Esophagus muscularis mucosa (tissue), 4 donors: Measurements from ENCODE around the gene RHOBTB1. TPM values are rescaled to one million over a fixed set of nuclear protein-coding genes. Genes with fewer than 3 reads are reported as not detected.

Experiments
- DNase-seq: peaks from one replicate; pipeline ENCODE4 v3.0.0-alpha.2; 2017; ENCODE audit errors: extremely low spot score
- H3K27ac ChIP-seq, 4 donors: fragments of 200-600 bp; sonication (generic); replicated peaks in 1 of 4; 1 replicate in 3 of 4; 2 replicates in 1 of 4; pipeline ENCODE4 v1.5.1; 2016 to 2019; ENCODE audit warnings: mild to moderate bottlenecking in 1 of 4
- H3K27me3 ChIP-seq, 4 donors: fragments of 200-600 bp; sonication (generic); one replicate each; pipeline versions ENCODE4 v1.5.1 to v1.6.0; 2016 to 2019
- H3K36me3 ChIP-seq, 4 donors: fragments of 200-600 bp; sonication (generic); one replicate each; pipeline ENCODE4 v1.5.1; 2016 to 2019
- H3K4me1 ChIP-seq, 4 donors: fragments of 200-600 bp; sonication (generic); one replicate each; pipeline ENCODE4 v1.5.1; 2016 to 2019
- H3K4me3 ChIP-seq, 4 donors: fragments of 200-600 bp; sonication (generic); 1 replicate in 2 of 4; 2 replicates in 2 of 4; pipeline ENCODE4 v1.5.1; 2016 to 2019; ENCODE audit warnings: mild to moderate bottlenecking in 4 of 4, moderate library complexity in 1 of 4
- H3K9me3 ChIP-seq, 4 donors: fragments of 200-600 bp; sonication (generic); 1 replicate in 3 of 4; 2 replicates in 1 of 4; pipeline ENCODE4 v1.5.1; 2016 to 2019
- CTCF ChIP-seq, 3 experiments: fragments of 200-600 bp in 2 of 3; fragments of 450-650 bp in 1 of 3; sonication (generic) in 2 of 3; IDR thresholded peaks; one replicate each; pipeline ENCODE4 v1.5.1; 2017 to 2019; ENCODE audit warnings: antibody characterized with exemption in 3 of 3, mild to moderate bottlenecking in 2 of 3, moderate library complexity in 1 of 3
- EP300 ChIP-seq: sonication (generic); formaldehyde crosslinking; IDR thresholded peaks from one replicate; pipeline ENCODE4 v1.6.1; 2017; ENCODE audit warnings: antibody characterized with exemption
- POLR2A ChIP-seq: fragments of 450-650 bp; IDR thresholded peaks from one replicate; pipeline ENCODE4 v1.6.1; 2017; ENCODE audit warnings: antibody characterized with exemption, moderate library complexity, mild to moderate bottlenecking, low read depth
- POLR2AphosphoS5 ChIP-seq, 2 donors: sonication (generic); formaldehyde crosslinking; IDR thresholded peaks; one replicate each; pipeline ENCODE4 v1.6.1; 2017; ENCODE audit warnings: antibody characterized with exemption in 2 of 2
- WGBS: methylation state at CpG from one replicate; pipeline ENCODE4 v1.1.5; 2018; 5-methylcytosine and 5-hydroxymethylcytosine counted together
- intact Hi-C: fragments of 100-400 bp; cut with DNase I; formaldehyde crosslinking; loops from one replicate; pipeline ENCODE4 v1.15.1; 2023
- total RNA-seq, 4 donors: library from RNA; depleted of rRNA; stranded (reverse); fragments of >200 nt; gene quantifications; one replicate each; pipeline versions ENCODE4 v1.1.0 to v1.2.1, GENCODE V29; 2016

Gene RHOBTB1
- total RNA-seq, 4 donors from 2014 or later = 16.7 to 39.2 (median 20.1) TPM

GRCh38 chr10:60962946-60963345 is 19.0 kb upstream of the RHOBTB1 start:
- Histone ChIP-seq H3K36me3 (no peaks in the 10 kb centered on the region), H3K9me3 (no peaks in the 10 kb centered on the region), H3K27ac (no peak overlapping the region), H3K4me3 (no peak overlapping the region), H3K4me1 (peaks cover 5 to 40% (median 34%) of the 10 kb centered on the region in 4 donors), H3K27me3 (no peaks in the 10 kb centered on the region)
- no peak for DNase-seq
- TF ChIP-seq POLR2A (no peak), CTCF (IDR thresholded peaks at IDR 0.05) (no peak), EP300 (no peak), POLR2AphosphoS5 (IDR thresholded peaks at IDR 0.05) (no peak)
- intact Hi-C loops = loop anchor here (10.0 kb wide), 1 partner anchor 78 kb away; no protein-coding TSS in a partner anchor
- 67% methylated on average over 3 of the region's 3 CpGs for WGBS

- no peak for TF ChIP-seq EP300
- H3K4me3 ChIP-seq = no peak overlapping the region
- WGBS = 95% methylated on average over 1 of the region's 1 CpG
- no peak overlapping the region for H3K27ac ChIP-seq
- no peak for DNase-seq
- no peaks in the 10 kb centered on the region for H3K9me3 ChIP-seq
- H3K36me3 ChIP-seq = no peaks in the 10 kb centered on the region
- H3K27me3 ChIP-seq = no peaks in the 10 kb centered on the region
- peaks cover 5 to 25% (median 21%) of the 10 kb centered on the region in 4 donors for H3K4me1 ChIP-seq
- intact Hi-C loops = loop anchor here (10.0 kb wide), 1 partner anchor 76 kb away; no protein-coding TSS in a partner anchor
These were observed 16.9 kb upstream of the RHOBTB1 start for GRCh38 chr10:60960913-60961312.

- Histone ChIP-seq H3K4me3 (no peak overlapping the region), H3K4me1 (peaks cover 5 to 22% (median 20%) of the 10 kb centered on the region in 4 donors), H3K9me3 (no peaks in the 10 kb centered on the region), H3K36me3 (no peaks in the 10 kb centered on the region), H3K27me3 (no peaks in the 10 kb centered on the region), H3K27ac (no peak overlapping the region)
- no peak for DNase-seq
- intact Hi-C loops = loop anchor here (10.0 kb wide), 1 partner anchor 75 kb away; no protein-coding TSS in a partner anchor
- TF ChIP-seq CTCF (IDR thresholded peaks at IDR 0.05) = no peak
- no peak for TF ChIP-seq POLR2AphosphoS5 (IDR thresholded peaks at IDR 0.05)
- TF ChIP-seq POLR2A = no peak
- no peak for TF ChIP-seq EP300
- WGBS = 92% methylated on average over 3 of the region's 3 CpGs
These were observed 16.0 kb upstream of the RHOBTB1 start for GRCh38 chr10:60960031-60960430.

GRCh38 chr10:60958892-60959601 is 15.1 kb upstream of the RHOBTB1 start:
- no peak overlapping the region for H3K27ac ChIP-seq
- H3K36me3 ChIP-seq = no peaks in the 10 kb centered on the region
- no peaks in the 10 kb centered on the region for H3K9me3 ChIP-seq
- intact Hi-C loops = no loop called here
- no peaks in the 10 kb centered on the region for H3K27me3 ChIP-seq
- DNase-seq = no peak
- H3K4me1 ChIP-seq = peaks cover 5 to 12% (median 10%) of the 10 kb centered on the region in 4 donors
- 20% methylated on average over 3 of the region's 3 CpGs for WGBS
- H3K4me3 ChIP-seq = no peak overlapping the region
- no peak for TF ChIP-seq EP300
- TF ChIP-seq POLR2A = no peak
- TF ChIP-seq POLR2AphosphoS5 (IDR thresholded peaks at IDR 0.05) = no peak
- TF ChIP-seq CTCF (IDR thresholded peaks at IDR 0.05) = no peak

- no peak for TF ChIP-seq POLR2A
- no peak for TF ChIP-seq CTCF (IDR thresholded peaks at IDR 0.05)
- no peak for TF ChIP-seq POLR2AphosphoS5 (IDR thresholded peaks at IDR 0.05)
- no peak for TF ChIP-seq EP300
- Histone ChIP-seq H3K27me3 (no peaks in the 10 kb centered on the region), H3K4me3 (no peak overlapping the region), H3K36me3 (no peaks in the 10 kb centered on the region), H3K27ac (no peak overlapping the region), H3K9me3 (no peaks in the 10 kb centered on the region), H3K4me1 (no peaks in the 10 kb centered on the region)
- intact Hi-C loops = no loop called here
- DNase-seq = no peak
- WGBS = 89% methylated on average over 3 of the region's 3 CpGs
These were observed 13.8 kb upstream of the RHOBTB1 start for GRCh38 chr10:60957667-60958221.
